ENCODE data around the gene SLC16A10.
"Not testable (repeated sequence)": the region's sequence is repeated elsewhere in the genome, so short reads cannot be mapped to it uniquely, and the experiment has no call there.

Gene SLC16A10

DNA sequence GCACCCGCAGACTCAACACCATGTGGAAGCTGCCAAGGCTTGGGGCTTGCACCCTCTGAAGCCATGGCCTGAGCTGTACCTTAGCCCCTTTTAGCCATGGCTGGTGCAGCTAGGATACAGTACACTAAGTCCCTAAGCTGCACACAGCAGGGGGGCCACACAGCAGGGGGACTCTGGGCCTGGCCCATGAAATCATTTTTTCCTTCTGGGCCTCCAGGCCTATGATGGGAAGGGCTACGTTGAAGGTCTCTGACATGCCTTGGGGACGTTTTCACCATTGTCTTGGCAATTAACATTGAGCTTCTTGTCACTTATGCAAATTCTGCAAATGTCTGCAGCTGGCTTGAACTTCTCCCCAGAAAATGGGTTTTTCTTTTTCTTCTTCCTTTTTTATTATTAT lies 103.3 kb downstream of the SLC16A10 start:
- no peak overlapping the region for H3K4me3 ChIP-seq (ENCODE audit: low read depth, low read length)
- TF ChIP-seq, protein P1, sequence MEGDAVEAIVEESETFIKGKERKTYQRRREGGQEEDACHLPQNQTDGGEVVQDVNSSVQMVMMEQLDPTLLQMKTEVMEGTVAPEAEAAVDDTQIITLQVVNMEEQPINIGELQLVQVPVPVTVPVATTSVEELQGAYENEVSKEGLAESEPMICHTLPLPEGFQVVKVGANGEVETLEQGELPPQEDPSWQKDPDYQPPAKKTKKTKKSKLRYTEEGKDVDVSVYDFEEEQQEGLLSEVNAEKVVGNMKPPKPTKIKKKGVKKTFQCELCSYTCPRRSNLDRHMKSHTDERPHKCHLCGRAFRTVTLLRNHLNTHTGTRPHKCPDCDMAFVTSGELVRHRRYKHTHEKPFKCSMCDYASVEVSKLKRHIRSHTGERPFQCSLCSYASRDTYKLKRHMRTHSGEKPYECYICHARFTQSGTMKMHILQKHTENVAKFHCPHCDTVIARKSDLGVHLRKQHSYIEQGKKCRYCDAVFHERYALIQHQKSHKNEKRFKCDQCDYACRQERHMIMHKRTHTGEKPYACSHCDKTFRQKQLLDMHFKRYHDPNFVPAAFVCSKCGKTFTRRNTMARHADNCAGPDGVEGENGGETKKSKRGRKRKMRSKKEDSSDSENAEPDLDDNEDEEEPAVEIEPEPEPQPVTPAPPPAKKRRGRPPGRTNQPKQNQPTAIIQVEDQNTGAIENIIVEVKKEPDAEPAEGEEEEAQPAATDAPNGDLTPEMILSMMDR (IDR thresholded peaks at IDR 0.05; ENCODE audit: low read depth, low read length): no peak

- not testable (repeated sequence) for H3K4me3 ChIP-seq (ENCODE audit: low read depth, low read length)
Measured at GRCh38 chr6:111191136-111191535, 103.8 kb downstream of the SLC16A10 start.

- TF ChIP-seq, protein P1 (IDR thresholded peaks at IDR 0.05; ENCODE audit: low read depth, low read length): no peak
- H3K4me3 ChIP-seq (ENCODE audit: low read depth, low read length): no peak overlapping the region
Measured at GRCh38 chr6:111192911-111193555, 105.7 kb downstream of the SLC16A10 start.

DNA sequence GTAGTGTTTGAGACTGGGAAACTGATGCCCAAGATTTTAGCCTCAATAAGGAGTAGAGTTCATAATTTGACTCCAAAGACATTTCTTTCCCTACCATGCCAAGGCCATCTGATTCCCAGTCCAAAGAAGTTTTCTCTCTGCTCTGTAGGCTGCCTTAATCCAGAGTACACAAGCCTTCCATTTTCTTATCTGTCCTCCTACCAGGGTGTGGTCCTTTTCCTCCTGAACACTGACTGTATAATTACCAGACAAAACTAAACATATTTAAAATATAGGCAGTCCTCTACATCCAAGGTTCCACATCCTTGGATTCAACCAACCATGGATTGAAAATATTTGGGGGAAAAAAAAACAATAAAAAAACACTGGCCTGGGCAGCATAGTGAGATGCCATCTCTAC lies 108.4 kb downstream of the SLC16A10 start:
- TF ChIP-seq, protein P1 (IDR thresholded peaks at IDR 0.05; ENCODE audit: low read depth, low read length): no peak

GRCh38 chr6:111198841-111199240 lies 111.5 kb downstream of the SLC16A10 start:
- TF ChIP-seq, protein P1 (IDR thresholded peaks at IDR 0.05; ENCODE audit: low read depth, low read length): no peak
- no peak overlapping the region for H3K4me3 ChIP-seq (ENCODE audit: low read depth, low read length)

More for the DNA sequence above, 108.4 kb downstream of the SLC16A10 start:
- no peak overlapping the region for H3K4me3 ChIP-seq (ENCODE audit: low read depth, low read length)

- TF ChIP-seq, protein P1 (IDR thresholded peaks at IDR 0.05; ENCODE audit: low read depth, low read length): no peak
- no peak overlapping the region for H3K4me3 ChIP-seq (ENCODE audit: low read depth, low read length)
Measured at GRCh38 chr6:111199935-111200334, 112.6 kb downstream of the SLC16A10 start.

GRCh38 chr6:111200350-111201243 lies 113.3 kb downstream of the SLC16A10 start:
- H3K4me3 ChIP-seq (ENCODE audit: low read depth, low read length): no peak overlapping the region
- TF ChIP-seq, protein P1 (IDR thresholded peaks at IDR 0.05; ENCODE audit: low read depth, low read length): no peak
